ENCODE measurements around the gene ACOT13. TPM values are rescaled to one million over a fixed set of nuclear protein-coding genes. Genes with fewer than 3 reads are reported as not detected.
A peak's percentile ranks its signal among the peaks of the same experiment; 100 is the strongest.
"Not testable (repeated sequence)": the region's sequence is repeated elsewhere in the genome, so short reads cannot be mapped to it uniquely, and the experiment has no call there.

ACOT13 gene
- total and polyA plus RNA-seq, 4 experiments from 2014 or later: 11.1 to 19.3 (median 14.9) TPM

DNA sequence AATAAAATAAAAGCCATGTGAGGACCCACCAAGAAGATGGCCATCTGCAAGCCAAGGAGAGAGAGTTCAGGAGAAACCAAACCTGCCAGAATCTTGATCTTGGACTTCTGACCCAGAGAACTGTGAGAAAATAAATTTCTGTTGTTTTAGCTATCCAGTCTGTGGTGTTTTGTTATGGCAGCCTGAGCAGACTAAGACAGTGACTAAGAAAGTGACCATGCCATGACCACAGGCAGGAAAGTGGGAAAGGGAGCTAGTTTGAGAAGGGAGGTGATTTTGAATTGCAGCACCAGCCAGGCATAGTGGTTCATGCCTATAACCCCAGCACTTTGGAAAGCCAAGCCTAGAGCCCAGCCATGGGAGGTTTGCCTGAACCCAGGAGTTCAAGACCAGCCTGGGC, 74.0 kb downstream of the ACOT13 start:
- no peak for DNase-seq

DNA sequence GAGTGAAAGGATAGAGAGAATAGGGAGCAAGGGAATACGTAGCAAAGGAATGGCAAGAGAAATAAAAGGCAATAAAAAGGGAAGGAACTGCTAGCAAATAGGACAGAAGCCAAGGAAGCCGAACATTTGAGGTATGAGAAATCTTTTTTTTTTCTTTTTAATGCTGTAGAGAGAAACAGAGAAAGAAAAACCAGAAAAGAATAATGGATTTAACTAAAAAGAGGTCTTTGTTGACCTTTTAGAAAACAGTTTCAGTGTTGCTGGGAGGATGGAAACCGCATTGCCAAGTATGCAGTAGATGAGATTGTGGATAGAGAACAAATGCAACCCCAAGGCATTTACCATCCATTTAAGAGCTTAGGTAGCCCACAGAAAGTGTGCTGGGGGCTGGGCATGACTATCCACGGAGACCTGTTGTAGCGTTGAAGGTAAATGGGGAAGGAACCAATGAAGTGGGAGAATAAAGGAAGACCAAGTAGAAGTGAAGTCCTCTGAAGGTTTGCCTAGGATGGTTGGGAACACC, 75.4 kb downstream of the ACOT13 start:
- Histone ChIP-seq H3K4me1 (ENCODE audit: insufficient read depth, low read length) (no peaks in the 10 kb centered on the region), H3K27ac (ENCODE audit: low read depth, low read length) (no peak overlapping the region), H3K27me3 (ENCODE audit: insufficient read depth, low read length) (no peaks in the 10 kb centered on the region), H3K9me3 (ENCODE audit: control insufficient read depth in 1 of 2, low read length in 2 of 2) (no peaks in the 10 kb centered on the region), H3K4me3 (ENCODE audit: low read length in 2 of 2) (no peak overlapping the region), H3K36me3 (ENCODE audit: insufficient read depth, low read length) (no peaks in the 10 kb centered on the region)
- Mint-ChIP-seq H3K36me3 (no peaks in the 10 kb centered on the region), H3K9me3 (peaks cover 0 to 2% (median 0%) of the 10 kb centered on the region in 8 donors), H3K4me1 (peaks cover 0 to 5% (median 0%) of the 10 kb centered on the region in 4 donors), H3K27me3 (no peaks in the 10 kb centered on the region), H3K27ac (no peak overlapping the region), H3K4me3 (no peak overlapping the region)
- no peak for DNase-seq
- POLR2A ChIA-PET (ENCODE audit: partially characterized antibody): no interaction called here
- intact Hi-C loops (cut with micrococcal nuclease): no loop called here
- CTCF ChIA-PET (ENCODE audit: partially characterized antibody): interaction anchor here (1.0 kb wide), 1 partner anchor 114 kb away, joined by 3 read pairs; no protein-coding TSS in a partner anchor

More for the DNA sequence above, 74.0 kb downstream of the ACOT13 start:
- no peak overlapping the region for H3K27ac Mint-ChIP-seq
- no peak overlapping the region for H3K4me3 Mint-ChIP-seq
- peaks cover 0 to 2% (median 0%) of the 10 kb centered on the region in 8 donors for H3K9me3 Mint-ChIP-seq
- Histone ChIP-seq H3K4me1 (ENCODE audit: insufficient read depth, low read length) (no peaks in the 10 kb centered on the region), H3K36me3 (ENCODE audit: insufficient read depth, low read length) (no peaks in the 10 kb centered on the region), H3K9me3 (ENCODE audit: control insufficient read depth in 1 of 2, low read length in 2 of 2) (no peaks in the 10 kb centered on the region), H3K27ac (ENCODE audit: low read depth, low read length) (no peak overlapping the region), H3K4me3 (ENCODE audit: low read length in 2 of 2) (no peak overlapping the region), H3K27me3 (ENCODE audit: insufficient read depth, low read length) (no peaks in the 10 kb centered on the region)
- peaks cover 0 to 6% (median 0%) of the 10 kb centered on the region in 4 donors for H3K4me1 Mint-ChIP-seq
- ChIA-PET POLR2A (ENCODE audit: partially characterized antibody) (no interaction called here), CTCF (ENCODE audit: partially characterized antibody) (interaction anchor here (0.5 kb wide), 1 partner anchor 29 kb away, joined by 3 read pairs; no protein-coding TSS in a partner anchor)
- H3K27me3 Mint-ChIP-seq: no peaks in the 10 kb centered on the region
- no peaks in the 10 kb centered on the region for H3K36me3 Mint-ChIP-seq
- intact Hi-C loops (cut with micrococcal nuclease): no loop called here

DNA sequence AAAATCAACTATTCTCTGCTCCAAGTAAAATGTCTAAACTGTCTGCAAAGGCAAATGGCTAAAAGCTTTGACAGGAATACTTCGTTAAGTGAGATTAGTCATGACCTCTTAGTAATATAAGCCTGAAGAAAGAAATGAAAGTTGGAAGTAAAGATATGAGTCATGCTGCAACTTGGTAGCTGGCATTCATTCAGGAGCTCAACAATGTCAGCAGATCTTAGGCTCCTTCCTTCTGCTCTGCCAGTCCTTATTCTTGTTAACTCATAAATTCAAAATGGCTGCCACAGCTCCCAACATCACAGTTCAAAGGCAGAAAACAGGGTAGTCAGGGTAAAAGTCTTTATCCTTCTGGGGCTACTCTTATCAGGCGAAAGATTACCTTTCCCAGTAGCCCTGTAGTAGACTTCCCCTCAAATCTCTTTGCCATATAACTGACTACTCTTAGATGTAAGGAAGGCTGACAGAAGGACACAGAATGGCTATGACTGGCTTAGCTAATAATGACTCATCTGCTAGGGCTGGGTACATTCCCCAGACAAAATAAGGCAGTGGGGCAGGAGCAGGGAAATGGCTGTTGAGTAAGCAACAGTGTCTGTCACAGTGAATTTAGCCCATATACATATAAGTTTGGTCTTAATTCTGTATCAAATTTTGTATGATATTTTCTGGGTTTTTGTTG, 76.5 kb downstream of the ACOT13 start:
- ChIA-PET CTCF (ENCODE audit: partially characterized antibody) (interaction anchor here (0.7 to 1.0 kb wide), 3 partner anchors 22 to 161 kb away, joined by 3 to 4 read pairs (median 3); no protein-coding TSS in a partner anchor), POLR2A (ENCODE audit: partially characterized antibody) (no interaction called here)
- H3K4me1 ChIP-seq (ENCODE audit: insufficient read depth, low read length): no peaks in the 10 kb centered on the region
- Mint-ChIP-seq H3K9me3 (peaks cover 0 to 2% (median 0%) of the 10 kb centered on the region in 8 donors), H3K36me3 (no peaks in the 10 kb centered on the region), H3K27ac (no peak overlapping the region), H3K4me3 (no peak overlapping the region), H3K27me3 (peaks cover 2 to 3% of the 10 kb centered on the region in 2 donors), H3K4me1 (peaks cover 0 to 5% (median 0%) of the 10 kb centered on the region in 4 donors)
- H3K27ac ChIP-seq (ENCODE audit: low read depth, low read length): no peak overlapping the region
- no peak for DNase-seq
- intact Hi-C loops (cut with micrococcal nuclease): no loop called here
- H3K27me3 ChIP-seq (ENCODE audit: insufficient read depth, low read length): no peaks in the 10 kb centered on the region
- H3K9me3 ChIP-seq (ENCODE audit: control insufficient read depth in 1 of 2, low read length in 2 of 2): no peaks in the 10 kb centered on the region
- no peaks in the 10 kb centered on the region for H3K36me3 ChIP-seq (ENCODE audit: insufficient read depth, low read length)
- H3K4me3 ChIP-seq (ENCODE audit: low read length in 2 of 2): no peak overlapping the region

DNA sequence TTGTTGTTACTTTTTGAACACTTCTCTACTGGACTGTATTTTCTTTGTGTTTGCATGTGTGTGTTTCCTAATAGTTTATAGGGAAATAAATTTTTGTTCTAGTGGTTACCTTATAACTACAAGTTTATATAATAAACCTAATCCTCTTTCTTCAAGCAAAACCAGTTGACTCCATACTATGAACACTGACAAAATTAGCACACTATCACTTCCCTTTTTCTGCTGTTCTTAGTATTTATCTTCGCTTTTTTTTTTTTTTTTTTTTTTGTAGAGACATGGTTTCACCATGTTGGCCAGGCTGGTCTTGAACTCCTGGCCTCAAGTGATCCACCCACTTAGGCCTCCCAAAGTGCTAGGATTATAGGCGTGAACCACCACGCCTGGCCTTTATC, 77.1 kb downstream of the ACOT13 start:
- H3K27ac Mint-ChIP-seq: no peak overlapping the region
- H3K27ac ChIP-seq (ENCODE audit: low read depth, low read length): no peak overlapping the region
- no peak for DNase-seq
- H3K36me3 Mint-ChIP-seq: no peaks in the 10 kb centered on the region
- no peak overlapping the region for H3K4me3 Mint-ChIP-seq
- H3K36me3 ChIP-seq (ENCODE audit: insufficient read depth, low read length): no peaks in the 10 kb centered on the region
- intact Hi-C loops (cut with micrococcal nuclease): no loop called here
- no peaks in the 10 kb centered on the region for H3K4me1 ChIP-seq (ENCODE audit: insufficient read depth, low read length)
- H3K4me1 Mint-ChIP-seq: peaks cover 0 to 5% (median 0%) of the 10 kb centered on the region in 4 donors
- no peaks in the 10 kb centered on the region for H3K27me3 ChIP-seq (ENCODE audit: insufficient read depth, low read length)
- CTCF ChIA-PET (ENCODE audit: partially characterized antibody): interaction anchor here (1.1 kb wide), 1 partner anchor 14 kb away, joined by 3 read pairs; no protein-coding TSS in a partner anchor
- H3K9me3 Mint-ChIP-seq: peaks cover 0 to 2% (median 0%) of the 10 kb centered on the region in 8 donors
- no peak overlapping the region for H3K4me3 ChIP-seq (ENCODE audit: low read length in 2 of 2)
- H3K9me3 ChIP-seq (ENCODE audit: control insufficient read depth in 1 of 2, low read length in 2 of 2): no peaks in the 10 kb centered on the region
- POLR2A ChIA-PET (ENCODE audit: partially characterized antibody): no interaction called here
- peaks cover 3 to 6% of the 10 kb centered on the region in 2 donors for H3K27me3 Mint-ChIP-seq

DNA sequence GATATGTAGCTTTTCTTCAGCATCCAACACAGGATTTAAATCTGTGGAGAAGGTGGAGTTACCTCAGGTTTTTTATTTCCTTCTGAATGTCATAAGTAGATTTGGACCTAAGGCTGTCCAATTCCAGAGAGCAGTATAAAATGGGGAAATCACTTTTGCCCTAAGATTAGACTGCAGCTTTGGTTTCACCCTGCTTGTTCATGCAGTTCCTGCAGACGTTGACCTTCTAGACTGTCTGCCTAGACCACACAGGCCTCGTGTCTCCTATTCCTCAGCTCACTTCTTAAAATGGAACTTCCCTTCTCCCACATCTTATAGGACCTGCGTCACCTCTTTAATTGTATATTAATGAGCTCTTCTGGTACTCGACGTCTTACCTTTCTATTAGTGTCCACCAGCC, 78.0 kb downstream of the ACOT13 start:
- ChIA-PET CTCF (ENCODE audit: partially characterized antibody) (interaction anchor here (1.1 kb wide), 1 partner anchor 15 kb away, joined by 3 read pairs; no protein-coding TSS in a partner anchor), POLR2A (ENCODE audit: partially characterized antibody) (no interaction called here)
- no peak for DNase-seq
- H3K9me3 Mint-ChIP-seq: peaks cover 0 to under 1% (median 0%) of the 10 kb centered on the region in 8 donors
- no peaks in the 10 kb centered on the region for H3K36me3 Mint-ChIP-seq
- no peaks in the 10 kb centered on the region for H3K9me3 ChIP-seq (ENCODE audit: control insufficient read depth in 1 of 2, low read length in 2 of 2)
- intact Hi-C loops (cut with micrococcal nuclease): no loop called here
- H3K27me3 Mint-ChIP-seq: peaks cover 3 to 7% of the 10 kb centered on the region in 2 donors
- no peaks in the 10 kb centered on the region for H3K36me3 ChIP-seq (ENCODE audit: insufficient read depth, low read length)
- no peak overlapping the region for H3K4me3 Mint-ChIP-seq
- peaks cover 0 to 5% (median 0%) of the 10 kb centered on the region in 4 donors for H3K4me1 Mint-ChIP-seq
- H3K4me1 ChIP-seq (ENCODE audit: insufficient read depth, low read length): no peaks in the 10 kb centered on the region
- no peaks in the 10 kb centered on the region for H3K27me3 ChIP-seq (ENCODE audit: insufficient read depth, low read length)
- no peak overlapping the region for H3K4me3 ChIP-seq (ENCODE audit: low read length in 2 of 2)
- no peak overlapping the region for H3K27ac Mint-ChIP-seq
- H3K27ac ChIP-seq (ENCODE audit: low read depth, low read length): no peak overlapping the region

DNA sequence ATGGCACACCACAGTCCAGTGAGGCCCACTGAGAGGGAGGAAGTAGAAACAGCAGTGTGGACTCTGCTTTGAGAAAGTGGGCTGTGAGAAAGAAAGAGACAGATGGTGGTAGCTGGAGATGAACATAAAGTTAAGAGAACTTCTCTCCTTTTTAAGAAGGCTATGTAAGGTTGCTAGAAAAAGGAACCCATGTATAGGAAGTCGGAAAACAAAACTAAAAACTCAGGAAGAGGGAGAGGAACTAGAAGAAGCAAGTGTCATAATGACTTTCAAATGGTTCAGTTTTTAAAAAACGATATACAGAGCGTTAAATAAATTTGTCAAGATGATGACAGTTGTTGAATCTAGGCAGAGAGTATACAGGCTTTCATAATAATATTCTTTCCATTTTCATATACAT, 82.4 kb downstream of the ACOT13 start:
- H3K27ac Mint-ChIP-seq: peak overlapping the region in 1 of 7 donors; percentile 59
- H3K9me3 Mint-ChIP-seq: peaks cover 0 to 2% (median 0%) of the 10 kb centered on the region in 8 donors
- Histone ChIP-seq H3K4me1 (ENCODE audit: insufficient read depth, low read length) (no peaks in the 10 kb centered on the region), H3K36me3 (ENCODE audit: insufficient read depth, low read length) (no peaks in the 10 kb centered on the region), H3K4me3 (ENCODE audit: low read length in 2 of 2) (no peak overlapping the region), H3K27ac (ENCODE audit: low read depth, low read length) (no peak overlapping the region), H3K9me3 (ENCODE audit: control insufficient read depth in 1 of 2, low read length in 2 of 2) (no peaks in the 10 kb centered on the region), H3K27me3 (ENCODE audit: insufficient read depth, low read length) (no peaks in the 10 kb centered on the region)
- no peak overlapping the region for H3K4me3 Mint-ChIP-seq
- no peak for DNase-seq
- peaks cover 8 to 9% of the 10 kb centered on the region in 2 donors for H3K27me3 Mint-ChIP-seq
- no peaks in the 10 kb centered on the region for H3K4me1 Mint-ChIP-seq
- intact Hi-C loops (cut with micrococcal nuclease): no loop called here
- CTCF ChIA-PET (ENCODE audit: partially characterized antibody): no interaction called here
- no peaks in the 10 kb centered on the region for H3K36me3 Mint-ChIP-seq
- POLR2A ChIA-PET (ENCODE audit: partially characterized antibody): no interaction called here

DNA sequence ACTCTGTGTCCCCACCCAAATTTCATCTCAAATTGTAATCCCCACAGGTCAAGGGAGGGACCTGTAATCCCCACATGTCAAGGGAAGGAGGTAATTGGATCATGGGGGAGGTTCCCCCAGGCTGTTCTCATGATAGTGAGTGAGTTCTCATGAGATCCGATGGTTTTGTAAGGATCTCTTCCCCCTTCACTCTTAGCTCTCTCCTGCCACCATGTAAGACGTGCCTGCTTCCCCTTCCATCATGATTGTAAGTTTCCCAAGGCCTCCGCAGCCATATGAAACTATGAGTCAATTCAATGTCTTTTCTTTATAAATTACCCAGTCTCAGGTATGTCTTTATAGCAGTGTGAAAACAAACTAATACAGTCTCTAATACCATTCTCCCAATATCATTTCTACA, 84.0 kb downstream of the ACOT13 start:
- H3K9me3 ChIP-seq (ENCODE audit: control insufficient read depth in 1 of 2, low read length in 2 of 2); H3K4me3 ChIP-seq (ENCODE audit: low read length in 2 of 2); POLR2A ChIA-PET (ENCODE audit: partially characterized antibody); intact Hi-C loops (cut with micrococcal nuclease); H3K4me1 ChIP-seq (ENCODE audit: insufficient read depth, low read length); H3K27ac ChIP-seq (ENCODE audit: low read depth, low read length); H3K27me3 Mint-ChIP-seq; H3K36me3 ChIP-seq (ENCODE audit: insufficient read depth, low read length); DNase-seq; H3K4me3 Mint-ChIP-seq; H3K4me1 Mint-ChIP-seq; H3K27me3 ChIP-seq (ENCODE audit: insufficient read depth, low read length); H3K9me3 Mint-ChIP-seq; CTCF ChIA-PET (ENCODE audit: partially characterized antibody); H3K27ac Mint-ChIP-seq; H3K36me3 Mint-ChIP-seq: not testable (repeated sequence)
